ENCODE data around the gene KCNQ1. TPM values are rescaled to one million over a fixed set of nuclear protein-coding genes. Genes with fewer than 3 reads are reported as not detected.

The KCNQ1 gene
- total RNA-seq, 1 donor from 2014 or later = 8.5 TPM

DNA sequence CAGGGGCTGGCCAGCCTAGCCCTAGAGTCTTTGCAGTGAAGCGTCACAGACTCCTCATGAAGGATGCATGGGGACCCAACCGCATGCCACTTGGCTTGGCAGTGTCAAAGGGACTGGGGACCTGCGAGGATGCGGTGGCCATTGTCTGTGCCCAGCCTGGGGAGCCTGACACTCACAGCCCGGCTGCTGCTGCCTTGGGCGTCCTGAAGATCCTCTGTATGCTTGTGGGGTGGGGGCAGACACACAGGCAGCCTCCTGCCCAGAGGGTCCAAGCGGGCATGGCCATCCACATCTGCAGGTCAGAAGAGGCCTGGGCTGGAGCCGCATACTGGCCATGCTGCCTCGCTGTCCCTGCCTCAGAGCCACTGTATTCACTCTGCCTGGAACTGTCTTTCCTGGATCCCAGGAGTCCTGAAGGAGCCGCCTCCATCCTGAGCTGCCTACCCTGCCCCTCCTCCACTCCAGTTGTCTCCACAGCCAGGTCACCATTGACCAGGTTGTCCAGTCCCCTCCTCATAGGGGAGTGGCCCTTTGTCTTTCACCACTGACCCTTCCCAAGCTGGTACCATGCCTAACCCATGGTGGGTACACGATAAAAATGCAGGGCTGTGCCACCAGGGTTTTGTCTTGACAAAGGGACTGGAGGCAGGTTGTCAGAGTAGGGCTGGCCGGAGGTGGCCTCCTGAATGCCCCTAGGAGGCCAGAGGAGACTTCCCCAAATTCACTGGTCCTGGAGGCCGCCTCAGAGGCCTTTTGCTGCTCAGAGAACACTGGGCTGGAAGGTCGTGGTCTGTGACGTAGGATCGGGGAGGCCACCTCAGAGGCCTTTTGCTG lies 148.0 kb downstream of the KCNQ1 start:
- H3K4me1 Mint-ChIP-seq = peaks cover 2% of the 10 kb centered on the region
- no peak overlapping the region for H3K4me3 Mint-ChIP-seq
- peaks cover 8% of the 10 kb centered on the region for H3K36me3 Mint-ChIP-seq
- H3K27me3 Mint-ChIP-seq (ENCODE audit: low read depth) = peaks cover 6% of the 10 kb centered on the region
- peak in 1 of 2 experiments; percentile 16 for DNase-seq (ENCODE audit: low spot score in 2 of 2, unreplicated experiment in 2 of 2)
- H3K27ac Mint-ChIP-seq = no peak overlapping the region
- TF ChIP-seq, protein P1, sequence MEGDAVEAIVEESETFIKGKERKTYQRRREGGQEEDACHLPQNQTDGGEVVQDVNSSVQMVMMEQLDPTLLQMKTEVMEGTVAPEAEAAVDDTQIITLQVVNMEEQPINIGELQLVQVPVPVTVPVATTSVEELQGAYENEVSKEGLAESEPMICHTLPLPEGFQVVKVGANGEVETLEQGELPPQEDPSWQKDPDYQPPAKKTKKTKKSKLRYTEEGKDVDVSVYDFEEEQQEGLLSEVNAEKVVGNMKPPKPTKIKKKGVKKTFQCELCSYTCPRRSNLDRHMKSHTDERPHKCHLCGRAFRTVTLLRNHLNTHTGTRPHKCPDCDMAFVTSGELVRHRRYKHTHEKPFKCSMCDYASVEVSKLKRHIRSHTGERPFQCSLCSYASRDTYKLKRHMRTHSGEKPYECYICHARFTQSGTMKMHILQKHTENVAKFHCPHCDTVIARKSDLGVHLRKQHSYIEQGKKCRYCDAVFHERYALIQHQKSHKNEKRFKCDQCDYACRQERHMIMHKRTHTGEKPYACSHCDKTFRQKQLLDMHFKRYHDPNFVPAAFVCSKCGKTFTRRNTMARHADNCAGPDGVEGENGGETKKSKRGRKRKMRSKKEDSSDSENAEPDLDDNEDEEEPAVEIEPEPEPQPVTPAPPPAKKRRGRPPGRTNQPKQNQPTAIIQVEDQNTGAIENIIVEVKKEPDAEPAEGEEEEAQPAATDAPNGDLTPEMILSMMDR (IDR thresholded peaks at IDR 0.05; ENCODE audit: unreplicated experiment) = no peak
- peaks cover 36% of the 10 kb centered on the region for H3K9me3 Mint-ChIP-seq

DNA sequence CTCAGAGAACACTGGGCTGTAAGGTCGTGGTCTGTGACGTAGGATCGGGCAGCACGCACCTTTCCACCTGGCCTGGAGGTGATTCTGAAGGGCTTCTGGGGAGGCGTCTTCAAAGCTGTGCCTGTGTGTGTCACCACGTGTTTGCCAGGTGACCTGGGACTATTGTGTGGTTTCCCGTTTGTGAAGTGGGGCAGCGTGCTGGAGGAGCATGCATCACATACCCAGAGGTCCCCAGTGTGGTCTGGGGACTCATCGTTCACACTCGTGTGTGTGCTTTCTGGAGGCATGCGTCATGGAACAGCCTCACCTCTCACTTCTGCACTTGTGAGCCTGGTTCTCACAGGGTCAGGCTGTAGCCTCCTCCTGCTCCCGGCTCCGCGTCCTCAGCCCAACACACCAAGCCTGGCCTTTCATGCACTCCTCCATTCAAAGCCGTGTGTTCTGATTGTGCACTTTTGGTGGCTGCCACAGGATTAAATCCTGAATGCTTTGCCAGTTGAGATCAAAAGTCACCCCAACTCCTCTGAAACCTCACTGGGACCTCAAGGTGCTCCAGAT lies 148.7 kb downstream of the KCNQ1 start:
- no peak overlapping the region for H3K27ac Mint-ChIP-seq
- TF ChIP-seq, protein P1 (IDR thresholded peaks at IDR 0.05; ENCODE audit: unreplicated experiment) = no peak

DNA sequence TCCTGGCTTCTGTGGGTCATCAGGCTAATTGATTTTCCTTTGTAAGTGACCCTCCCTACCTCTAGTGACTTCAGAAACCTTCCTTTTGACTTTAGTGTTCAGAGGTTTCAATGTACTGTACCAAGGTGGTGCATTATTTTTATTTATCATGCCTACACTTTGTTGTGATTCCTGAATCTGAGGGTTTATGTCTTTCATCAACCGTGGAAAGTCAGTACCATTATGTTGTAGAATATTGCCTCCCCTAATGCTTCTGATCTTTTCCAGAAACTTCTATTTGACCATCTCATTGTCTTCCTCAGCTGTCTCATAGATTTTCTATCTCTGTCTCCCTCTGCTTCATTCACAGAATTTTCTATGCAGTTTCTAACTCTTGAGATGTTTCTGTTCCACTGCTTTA lies 149.5 kb downstream of the KCNQ1 start:
- no peak for DNase-seq (ENCODE audit: low spot score in 2 of 2, unreplicated experiment in 2 of 2)
- Mint-ChIP-seq H3K4me3 (no peak overlapping the region), H3K27me3 (ENCODE audit: low read depth) (peaks cover 4% of the 10 kb centered on the region), H3K4me1 (peaks cover 2% of the 10 kb centered on the region), H3K27ac (no peak overlapping the region), H3K9me3 (peaks cover 47% of the 10 kb centered on the region), H3K36me3 (peaks cover 12% of the 10 kb centered on the region)
- TF ChIP-seq, protein P1 (IDR thresholded peaks at IDR 0.05; ENCODE audit: unreplicated experiment) = no peak

More for the DNA sequence above, 148.7 kb downstream of the KCNQ1 start:
- peaks cover 8% of the 10 kb centered on the region for H3K36me3 Mint-ChIP-seq
- peaks cover 39% of the 10 kb centered on the region for H3K9me3 Mint-ChIP-seq
- peaks cover 4% of the 10 kb centered on the region for H3K27me3 Mint-ChIP-seq (ENCODE audit: low read depth)
- no peak overlapping the region for H3K4me3 Mint-ChIP-seq
- DNase-seq (ENCODE audit: low spot score in 2 of 2, unreplicated experiment in 2 of 2) = no peak
- peaks cover 2% of the 10 kb centered on the region for H3K4me1 Mint-ChIP-seq

DNA sequence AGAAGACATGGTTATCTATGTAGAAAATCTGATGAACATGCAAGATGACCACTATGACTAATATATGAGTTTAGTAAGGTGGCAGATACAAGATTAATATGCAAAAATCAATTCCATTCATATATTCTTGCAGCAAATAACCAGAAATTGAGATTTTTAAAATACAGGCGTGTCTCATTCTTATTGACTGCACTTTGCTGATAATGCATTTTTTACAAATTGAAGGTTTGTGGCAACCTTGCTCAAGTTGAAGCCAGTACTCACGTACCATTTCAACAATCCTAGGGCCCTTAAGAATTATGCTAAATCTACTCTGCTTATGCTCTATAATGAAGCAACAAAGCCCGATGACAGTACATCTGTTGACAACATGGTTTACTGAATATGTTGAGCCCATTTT lies 150.4 kb downstream of the KCNQ1 start:
- H3K4me3 Mint-ChIP-seq = no peak overlapping the region
- peaks cover 4% of the 10 kb centered on the region for H3K27me3 Mint-ChIP-seq (ENCODE audit: low read depth)

DNA sequence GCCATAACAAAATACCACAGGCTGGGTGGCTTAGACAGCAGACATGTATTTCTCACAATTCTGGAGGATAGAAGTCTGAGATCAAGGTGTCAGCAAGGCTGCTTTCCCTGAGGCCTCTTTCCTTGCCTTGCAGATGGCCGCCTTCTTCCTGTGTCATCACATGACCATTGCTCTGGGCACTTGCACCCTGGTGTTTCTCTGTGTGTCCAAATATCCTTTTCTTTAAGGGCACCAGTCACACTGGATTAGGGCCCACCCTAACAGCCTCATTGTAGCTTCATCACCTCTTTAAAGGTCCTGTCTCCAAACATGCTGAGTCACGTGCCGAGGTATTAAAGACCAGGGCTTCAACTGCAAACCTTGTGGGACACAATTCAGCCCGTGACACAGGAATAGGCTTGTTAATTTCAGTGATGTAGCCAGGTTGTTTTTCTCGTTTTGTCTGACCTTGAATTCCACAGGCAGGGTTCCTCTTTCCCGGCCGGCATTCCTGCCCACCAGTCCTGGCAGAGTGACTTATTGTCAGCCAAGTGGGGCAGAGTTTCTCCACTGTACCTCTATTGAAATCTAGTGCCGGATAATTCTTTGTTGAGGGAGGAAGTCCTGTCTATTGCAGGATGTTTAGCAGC lies 154.9 kb downstream of the KCNQ1 start:
- no peak for DNase-seq (ENCODE audit: low spot score in 2 of 2, unreplicated experiment in 2 of 2)
- peaks cover 4% of the 10 kb centered on the region for H3K4me1 Mint-ChIP-seq
- no peak overlapping the region for H3K4me3 Mint-ChIP-seq
- H3K27ac Mint-ChIP-seq = no peak overlapping the region
- TF ChIP-seq, protein P1 (IDR thresholded peaks at IDR 0.05; ENCODE audit: unreplicated experiment) = no peak
- no peaks in the 10 kb centered on the region for H3K27me3 Mint-ChIP-seq (ENCODE audit: low read depth)
- H3K36me3 Mint-ChIP-seq = peaks cover 14% of the 10 kb centered on the region
- peaks cover 61% of the 10 kb centered on the region for H3K9me3 Mint-ChIP-seq

More for the DNA sequence above, 150.4 kb downstream of the KCNQ1 start:
- DNase-seq (ENCODE audit: low spot score in 2 of 2, unreplicated experiment in 2 of 2) = no peak
- H3K9me3 Mint-ChIP-seq = peaks cover 54% of the 10 kb centered on the region
- peaks cover 5% of the 10 kb centered on the region for H3K4me1 Mint-ChIP-seq
- TF ChIP-seq, protein P1 (IDR thresholded peaks at IDR 0.05; ENCODE audit: unreplicated experiment) = no peak
- peaks cover 12% of the 10 kb centered on the region for H3K36me3 Mint-ChIP-seq
- H3K27ac Mint-ChIP-seq = no peak overlapping the region
